Measurements from ENCODE around the gene LOC128125822.
"Not testable (repeated sequence)": the region's sequence is repeated elsewhere in the genome, so short reads cannot be mapped to it uniquely, and the experiment has no call there.

The LOC128125822 gene

DNA sequence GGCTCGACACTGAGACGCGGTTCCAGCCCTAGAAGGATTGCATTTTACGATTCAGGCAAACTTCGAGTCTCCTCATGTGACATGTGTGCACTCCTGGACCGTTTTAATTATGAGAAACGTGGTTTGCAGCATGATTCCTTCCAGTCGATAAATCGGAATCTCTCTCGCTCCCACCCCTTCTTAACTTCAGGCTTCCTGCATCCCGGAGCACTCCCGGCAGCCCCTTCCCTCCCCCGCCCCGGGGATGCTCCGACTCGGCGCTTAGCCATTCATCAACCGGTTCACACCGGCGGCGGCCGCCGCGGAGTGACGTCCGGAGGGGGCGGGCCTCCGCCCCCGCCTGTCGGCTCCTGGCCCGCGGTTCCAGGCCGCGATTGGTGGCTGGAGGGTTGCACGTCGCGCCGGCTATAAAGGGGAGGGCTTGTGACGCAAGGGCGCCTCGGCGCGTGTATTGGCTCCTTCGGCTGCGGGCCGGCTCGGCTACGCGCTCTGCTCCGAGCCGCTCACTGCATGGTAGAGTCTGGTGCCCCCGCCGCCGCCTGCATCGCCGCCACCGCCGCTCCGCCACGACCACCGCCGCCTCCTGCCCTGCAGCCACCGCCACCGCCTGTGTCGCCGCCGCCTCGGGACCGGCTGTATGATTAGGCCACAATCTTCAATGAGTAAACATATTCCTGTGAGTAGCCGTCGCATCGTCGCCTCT is at the start of gene LOC128125822, which contains the start of gene PTP4A1:
Gene LOC128125822 (plus strand): TSS at position 437 of the 703 bp plus-strand sequence.
Gene PTP4A1 (plus strand): TSS at position 437 of the 703 bp plus-strand sequence. CDS start 4,401 bp downstream, outside the sequence.
- peak; percentile 92 to 97 for DNase-seq (ENCODE audit: low read depth in 1 of 2, low spot score in 1 of 2)

DNA sequence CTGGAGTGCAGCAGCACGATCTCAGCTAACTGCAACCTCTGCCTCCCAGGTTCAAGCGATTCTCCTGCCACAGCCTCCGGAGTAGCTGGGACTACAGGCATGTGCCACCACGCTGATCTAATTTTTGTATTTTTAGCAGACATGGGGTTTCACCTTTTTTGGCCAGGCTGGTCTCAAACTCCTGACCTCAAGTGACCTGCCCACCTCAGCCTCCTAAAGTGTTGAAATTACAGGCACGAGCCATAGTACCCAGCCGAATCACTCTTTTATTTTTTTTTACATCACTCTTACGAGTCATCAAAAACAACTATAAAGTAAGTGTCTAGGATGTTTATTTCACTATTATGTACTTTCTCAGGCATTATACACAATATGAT is 49.4 kb upstream of the LOC128125822 start:
- not testable (repeated sequence) for DNase-seq (ENCODE audit: low read depth in 1 of 2, low spot score in 1 of 2)

DNA sequence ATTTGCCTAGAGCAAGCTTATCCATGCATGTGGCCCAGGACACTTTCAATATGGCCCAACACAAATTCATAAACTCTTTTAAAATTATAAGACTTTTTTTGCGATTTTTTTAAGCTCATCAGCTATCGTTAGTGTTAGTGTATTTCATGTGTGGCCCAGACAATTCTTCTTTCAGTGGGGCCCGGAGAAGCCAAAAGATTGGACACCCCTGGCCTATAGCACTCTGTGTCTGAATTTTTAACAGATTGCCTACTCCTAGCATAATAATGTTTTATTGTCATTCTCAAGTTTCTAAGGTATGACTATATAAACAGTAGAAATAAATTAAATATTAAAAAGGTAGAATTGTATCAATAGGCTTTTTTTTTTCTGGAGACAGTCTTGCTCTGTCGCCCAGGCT is 48.6 kb upstream of the LOC128125822 start:
- no peak for DNase-seq (ENCODE audit: low read depth in 1 of 2, low spot score in 1 of 2)

DNA sequence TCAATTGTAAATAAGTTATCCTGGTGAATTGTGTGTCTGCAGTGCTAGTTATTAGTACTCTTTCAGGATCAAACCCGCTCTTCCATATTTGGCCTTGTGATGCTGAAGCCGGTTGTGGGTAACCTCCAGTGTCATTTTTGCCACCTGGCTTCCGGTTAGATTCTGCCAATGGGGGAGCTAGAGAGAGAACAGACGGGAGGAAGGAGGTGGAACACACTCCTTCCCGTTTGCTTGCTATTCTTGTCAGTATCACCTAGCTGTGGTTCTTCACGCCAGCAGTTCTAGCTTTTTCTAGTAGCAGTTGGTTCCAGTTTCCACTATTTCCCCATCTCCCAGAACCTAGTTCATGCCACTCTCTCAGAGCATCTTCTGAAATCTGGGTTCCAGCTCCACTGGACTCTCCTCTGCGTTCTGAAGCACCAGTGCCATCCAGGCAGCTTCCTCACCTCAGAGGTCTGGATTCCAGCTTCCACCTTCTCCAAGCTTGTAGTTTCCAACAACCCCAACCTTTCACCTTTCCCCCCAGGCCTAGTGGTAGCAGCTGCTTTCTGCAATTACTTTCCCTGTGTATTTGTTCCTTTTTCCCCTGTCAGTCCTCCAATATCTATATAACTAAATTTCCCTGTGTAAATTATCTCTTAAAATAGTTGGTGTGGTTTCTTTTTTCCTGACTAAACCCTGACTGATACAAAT is 46.9 kb upstream of the LOC128125822 start:
- DNase-seq (ENCODE audit: low read depth in 1 of 2, low spot score in 1 of 2) = no peak

DNA sequence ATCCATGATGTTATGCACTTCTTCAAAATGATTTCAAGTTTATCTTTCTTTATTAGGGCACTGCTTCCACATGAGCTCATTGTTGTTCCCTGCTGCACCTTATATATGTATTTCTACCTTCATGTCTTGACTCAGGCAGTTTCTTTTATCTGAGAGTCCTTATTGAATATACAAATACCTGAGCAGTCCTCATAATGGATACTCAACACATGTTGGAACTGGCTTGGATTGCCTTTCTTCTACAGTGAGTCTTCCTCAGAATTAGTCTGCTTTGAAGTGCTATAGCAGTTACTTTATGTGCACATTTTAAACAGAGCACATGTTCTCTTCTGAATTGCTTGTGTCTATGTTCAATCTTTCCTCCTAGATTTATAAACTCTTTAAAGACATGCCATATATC is 45.3 kb upstream of the LOC128125822 start:
- no peak for DNase-seq (ENCODE audit: low read depth in 1 of 2, low spot score in 1 of 2)

DNA sequence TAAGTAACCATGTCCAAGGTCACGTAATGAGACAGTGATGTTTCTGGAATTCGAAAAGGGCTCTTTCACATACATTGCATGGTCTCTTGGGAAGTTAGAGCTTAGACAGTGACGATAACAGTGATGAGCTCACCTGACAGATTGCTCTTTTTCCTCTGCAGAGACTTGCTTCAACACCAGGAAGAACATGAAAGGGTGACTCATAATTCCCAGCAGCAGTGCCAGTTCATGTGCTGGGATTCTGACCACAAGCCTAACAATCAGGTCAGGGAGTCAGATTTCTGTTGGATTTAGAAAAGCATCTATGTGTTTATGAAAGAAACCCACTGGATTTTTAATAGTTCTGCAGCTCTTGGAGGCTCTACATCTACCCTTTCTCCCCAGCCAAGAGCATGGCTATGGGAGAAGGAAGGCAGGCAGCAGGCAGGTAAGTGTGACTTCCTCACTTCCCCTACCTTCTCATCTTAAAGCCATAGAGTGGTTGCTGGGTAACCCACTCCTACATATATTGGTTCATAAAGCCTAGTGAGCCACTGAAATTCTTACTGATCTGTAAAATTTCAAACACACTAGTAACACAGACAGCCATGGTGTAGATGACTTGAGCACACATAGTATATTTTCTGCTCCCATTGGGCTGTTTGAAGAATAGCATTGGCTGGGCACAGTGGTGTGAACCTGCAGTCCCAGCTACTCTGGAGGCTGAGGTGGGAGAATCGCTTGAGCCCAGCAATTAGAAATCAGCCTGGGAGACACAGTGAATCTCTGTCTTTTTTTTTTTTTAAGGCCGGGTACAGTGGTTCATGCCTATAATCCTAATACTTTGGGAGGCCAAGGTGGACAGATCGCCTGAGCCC is 44.4 kb upstream of the LOC128125822 start:
- no peak for DNase-seq (ENCODE audit: low read depth in 1 of 2, low spot score in 1 of 2)

DNA sequence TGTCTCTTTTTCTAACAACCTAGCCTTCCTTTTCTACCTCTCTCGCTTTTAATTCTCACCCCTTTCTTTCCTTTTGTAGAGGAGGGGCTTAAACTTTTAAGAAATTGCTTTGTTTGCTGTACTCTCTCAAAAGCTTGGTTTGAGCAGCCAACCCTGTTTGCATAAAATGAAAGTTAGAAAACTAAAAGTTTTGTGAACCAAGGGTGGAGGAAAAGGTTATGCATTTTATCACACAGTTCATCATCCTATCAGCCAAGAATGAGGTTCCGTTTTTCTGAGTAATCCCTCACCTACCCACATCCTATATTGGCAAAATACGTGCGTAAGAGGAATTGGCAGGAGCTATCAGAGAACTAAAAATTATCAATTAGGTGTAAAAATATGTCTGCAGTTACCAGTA is 42.8 kb upstream of the LOC128125822 start:
- no peak for DNase-seq (ENCODE audit: low read depth in 1 of 2, low spot score in 1 of 2)

DNA sequence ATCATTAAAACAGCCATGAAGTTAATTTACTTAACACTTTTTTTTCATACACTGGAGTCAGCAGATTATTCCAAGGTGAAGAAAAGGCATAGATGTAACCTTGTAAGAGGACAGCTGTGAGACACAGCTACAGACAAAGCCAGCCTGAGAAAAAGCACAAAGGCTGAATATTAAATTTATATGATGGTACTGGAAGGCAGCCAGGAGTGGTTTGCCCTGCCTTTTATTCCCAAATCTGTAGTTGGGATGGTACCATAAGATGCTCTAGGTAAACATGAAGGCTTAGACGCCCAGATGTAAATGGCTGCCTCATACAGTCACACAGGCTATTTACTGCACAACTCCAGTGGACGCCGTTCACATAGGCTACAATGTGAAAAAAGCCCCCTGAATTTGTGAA is 42.1 kb upstream of the LOC128125822 start:
- DNase-seq (ENCODE audit: low read depth in 1 of 2, low spot score in 1 of 2) = no peak

DNA sequence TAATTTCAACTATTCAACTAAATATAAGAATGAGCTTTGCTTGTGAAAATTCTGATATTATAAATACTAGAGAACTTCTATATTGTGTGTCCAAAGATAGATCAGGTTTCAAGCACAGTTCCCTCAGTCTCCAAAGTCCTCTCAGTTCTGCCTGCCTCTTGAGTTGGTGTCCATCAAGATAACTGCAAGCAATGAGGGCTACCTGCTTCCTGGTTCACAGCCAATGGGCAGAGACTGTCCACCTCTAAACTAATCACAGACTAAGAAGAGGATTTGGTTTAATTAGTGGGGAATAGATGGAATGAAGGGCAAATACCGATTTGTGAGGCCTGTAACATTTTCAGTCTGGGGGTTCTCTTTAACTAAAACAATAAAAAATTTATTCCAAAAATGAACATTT is 41.3 kb upstream of the LOC128125822 start:
- no peak for DNase-seq (ENCODE audit: low read depth in 1 of 2, low spot score in 1 of 2)

DNA sequence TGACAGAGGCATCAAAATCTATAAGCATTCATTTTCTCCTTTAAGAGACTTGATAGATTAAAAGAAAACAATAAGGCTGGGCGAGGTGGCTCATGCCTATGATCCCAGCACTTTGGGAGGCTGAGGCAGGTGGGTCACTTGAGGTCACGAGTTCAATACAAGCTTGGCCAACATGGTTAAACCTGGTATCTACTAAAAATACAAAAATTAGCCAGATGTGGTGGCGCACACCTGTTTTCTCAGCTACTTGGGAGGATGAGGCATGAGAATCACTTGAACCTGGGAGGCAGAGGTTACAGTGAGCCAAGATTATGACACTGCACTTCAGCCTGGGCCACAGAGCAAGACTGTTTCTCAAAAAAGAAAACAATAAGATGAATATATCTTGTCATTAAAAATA is 39.3 kb upstream of the LOC128125822 start:
- no peak for DNase-seq (ENCODE audit: low read depth in 1 of 2, low spot score in 1 of 2)

DNA sequence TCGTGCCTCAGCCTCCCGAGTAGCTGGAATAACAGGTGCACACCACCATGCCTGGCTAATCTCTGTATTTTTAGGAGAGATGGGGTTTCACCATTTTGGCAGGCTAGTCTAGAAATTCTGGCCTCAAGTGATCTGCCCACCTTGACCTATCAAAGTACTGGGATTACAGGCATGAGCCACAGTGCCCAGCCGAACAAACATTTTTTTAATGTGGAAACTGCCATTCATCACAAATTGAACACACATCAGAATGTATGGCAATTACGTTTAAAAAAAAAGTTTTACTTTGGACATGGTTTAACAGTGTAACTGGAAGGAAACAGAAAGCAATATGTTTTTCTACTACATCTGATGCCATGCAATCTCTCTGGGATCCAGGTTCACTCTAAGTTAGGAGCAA is 38.3 kb upstream of the LOC128125822 start:
- DNase-seq (ENCODE audit: low read depth in 1 of 2, low spot score in 1 of 2) = no peak

DNA sequence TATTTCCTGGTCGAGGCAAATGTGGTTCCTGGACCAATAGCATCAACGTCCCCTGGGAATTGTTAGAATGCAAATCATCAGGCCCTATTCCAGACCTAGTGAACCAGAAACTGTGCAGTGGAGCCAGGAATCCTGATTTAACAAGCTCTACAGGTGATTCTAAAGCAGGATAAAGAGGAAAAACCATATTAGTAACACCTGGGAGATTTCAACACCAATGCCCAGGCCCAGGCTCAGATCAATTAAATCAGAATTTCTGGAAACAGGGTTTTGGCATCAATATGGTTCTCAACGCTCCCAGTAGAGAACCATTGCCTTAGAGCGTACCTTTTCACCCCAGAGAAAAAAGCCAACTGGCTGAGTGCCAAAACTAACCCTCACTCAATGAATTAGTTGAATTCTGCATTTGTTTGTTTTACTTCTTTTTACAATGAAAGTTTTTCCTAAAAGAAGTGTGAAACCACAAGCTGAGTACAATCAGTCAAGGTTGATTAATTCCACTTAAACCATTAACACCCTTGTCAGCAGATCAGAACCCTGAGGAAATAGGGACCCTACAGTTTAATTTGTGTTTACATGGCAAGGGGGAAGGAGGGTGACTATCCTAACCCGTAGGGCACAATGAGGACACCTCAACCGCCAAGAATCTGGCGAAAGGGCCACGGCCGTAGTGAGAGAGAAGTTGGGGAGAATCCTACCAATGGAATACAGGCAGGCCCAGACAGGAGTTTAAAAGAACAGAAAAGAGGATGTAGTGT is 34.9 kb upstream of the LOC128125822 start:
- DNase-seq (ENCODE audit: low read depth in 1 of 2, low spot score in 1 of 2) = no peak

DNA sequence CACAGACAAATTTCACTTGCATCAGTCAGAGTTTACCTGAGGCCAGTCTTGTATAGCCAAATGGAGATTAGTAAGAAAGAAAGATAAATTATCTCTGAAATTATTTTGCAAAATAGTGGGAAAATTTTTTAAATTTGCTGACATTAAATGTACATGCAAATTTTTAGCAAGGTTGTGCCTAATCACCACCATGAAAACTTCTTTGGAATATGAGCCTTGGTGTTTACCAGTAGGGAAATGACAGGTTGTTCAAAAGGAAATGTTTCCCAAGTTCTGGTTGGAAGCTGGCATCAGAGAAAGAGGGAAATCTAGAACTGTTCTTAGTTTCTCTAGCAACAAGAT is 34.4 kb upstream of the LOC128125822 start:
- DNase-seq (ENCODE audit: low read depth in 1 of 2, low spot score in 1 of 2) = no peak

DNA sequence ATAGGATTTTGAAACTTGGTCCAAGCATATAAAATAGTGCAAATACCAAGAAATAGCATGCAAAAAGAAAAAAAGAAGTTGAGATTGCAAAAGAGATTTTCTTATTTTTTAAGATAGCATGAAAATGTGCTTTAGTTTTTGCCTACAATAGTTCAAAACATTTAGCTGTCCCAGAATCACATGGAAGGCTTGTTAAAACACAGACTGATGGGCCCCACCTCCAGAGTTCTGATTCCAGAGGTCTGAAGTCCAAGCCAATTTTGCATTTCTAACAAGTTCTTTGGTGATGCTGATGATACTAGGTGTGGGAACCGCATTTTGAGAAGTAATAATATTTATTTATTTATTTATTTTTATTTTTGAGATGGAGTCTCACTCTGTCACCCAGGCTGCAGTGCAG is 33.7 kb upstream of the LOC128125822 start:
- DNase-seq (ENCODE audit: low read depth in 1 of 2, low spot score in 1 of 2) = no peak

DNA sequence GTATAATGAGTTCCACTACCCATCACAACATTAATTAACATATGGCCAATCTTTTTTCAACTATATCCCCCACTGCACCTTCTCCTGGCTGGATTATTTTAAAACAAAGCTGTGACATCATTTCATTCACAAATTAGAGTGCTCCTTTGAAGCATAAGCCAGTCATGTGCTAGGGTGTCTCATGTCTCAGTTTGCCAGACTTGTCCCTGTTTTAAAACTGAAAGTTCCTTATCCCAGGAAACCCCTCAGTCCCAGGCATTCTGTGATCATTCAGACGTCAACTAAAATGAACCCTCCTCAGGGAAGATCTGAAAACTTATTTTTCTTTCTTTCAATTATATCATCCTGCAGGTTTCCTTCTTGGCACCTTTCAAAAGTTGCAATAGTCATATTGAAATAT is 29.3 kb upstream of the LOC128125822 start:
- DNase-seq (ENCODE audit: low read depth in 1 of 2, low spot score in 1 of 2) = no peak

DNA sequence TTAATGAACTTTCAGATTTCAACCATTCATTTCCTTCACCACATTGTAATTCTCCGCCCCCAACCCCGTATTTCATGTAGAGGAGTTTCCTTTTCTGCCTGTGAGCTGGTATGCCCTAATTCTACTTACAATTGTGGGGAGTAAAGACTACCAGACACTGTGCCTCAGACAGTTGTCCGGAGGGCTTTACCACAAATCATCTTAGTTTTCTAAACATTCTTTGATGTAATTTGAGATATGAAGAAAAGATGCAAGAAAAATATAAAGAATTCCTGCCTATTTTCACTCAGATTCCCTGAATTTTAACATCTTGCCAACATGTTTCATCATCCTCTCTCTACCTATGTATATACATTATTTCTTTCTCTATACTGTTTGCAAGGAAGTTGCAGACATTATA is 28.3 kb upstream of the LOC128125822 start:
- DNase-seq (ENCODE audit: low read depth in 1 of 2, low spot score in 1 of 2) = no peak

DNA sequence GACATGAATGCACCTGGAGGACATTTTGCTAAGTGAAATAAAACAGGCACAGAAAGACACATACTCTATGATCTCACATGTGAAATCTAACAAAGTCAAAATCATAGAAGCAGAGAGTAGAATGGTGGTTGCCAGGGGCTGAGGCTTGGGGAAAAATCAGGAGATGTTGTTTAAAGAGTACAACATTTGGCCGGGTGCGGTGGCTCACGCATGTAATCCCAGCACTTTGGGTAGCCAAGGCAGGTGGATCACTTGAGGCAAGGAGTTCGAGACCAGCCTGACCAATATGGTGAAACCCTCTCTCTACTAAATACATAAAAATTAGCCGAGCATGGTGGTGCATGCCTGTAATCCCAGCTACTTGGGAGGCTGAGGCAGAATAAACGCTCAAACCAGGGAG is 26.0 kb upstream of the LOC128125822 start:
- DNase-seq (ENCODE audit: low read depth in 1 of 2, low spot score in 1 of 2) = no peak

DNA sequence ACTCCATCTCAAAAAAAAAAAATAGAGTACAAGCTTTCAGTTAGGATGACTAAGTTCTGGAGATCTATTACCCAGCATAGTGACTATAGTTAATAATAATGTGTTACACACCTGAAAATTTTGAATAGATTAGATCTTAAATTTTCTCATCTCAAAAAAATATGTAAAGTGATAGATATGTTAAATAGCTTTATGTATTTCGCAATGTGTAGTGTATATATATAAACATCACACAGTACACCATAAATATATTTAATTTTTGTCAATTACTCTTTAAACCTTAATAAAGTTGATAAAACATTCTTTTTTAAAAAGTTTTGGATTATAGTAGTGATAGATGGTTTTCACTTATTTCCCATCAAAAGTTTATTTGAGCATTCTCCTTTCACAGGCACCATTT is 25.6 kb upstream of the LOC128125822 start:
- DNase-seq (ENCODE audit: low read depth in 1 of 2, low spot score in 1 of 2) = no peak

DNA sequence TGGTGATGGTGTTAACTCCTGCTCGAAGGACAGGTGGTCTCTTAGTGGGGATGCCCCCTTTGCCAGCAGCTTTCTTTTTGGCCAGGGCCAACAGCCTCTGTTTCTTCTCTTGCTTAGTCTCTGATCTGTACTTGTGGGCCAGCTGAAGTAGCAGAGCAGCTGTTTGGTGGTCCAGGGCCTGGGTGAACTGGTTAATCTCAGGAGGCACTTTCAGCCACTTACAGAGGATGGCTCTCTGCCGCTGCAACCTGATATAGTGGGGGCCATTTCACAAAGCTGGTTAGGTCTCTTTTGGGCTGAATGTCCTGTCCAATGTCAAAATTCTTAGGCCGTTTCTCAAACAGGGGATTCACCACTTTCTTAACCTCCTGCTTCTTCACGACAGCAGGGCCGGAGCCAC is 23.2 kb upstream of the LOC128125822 start:
- DNase-seq (ENCODE audit: low read depth in 1 of 2, low spot score in 1 of 2) = no peak

DNA sequence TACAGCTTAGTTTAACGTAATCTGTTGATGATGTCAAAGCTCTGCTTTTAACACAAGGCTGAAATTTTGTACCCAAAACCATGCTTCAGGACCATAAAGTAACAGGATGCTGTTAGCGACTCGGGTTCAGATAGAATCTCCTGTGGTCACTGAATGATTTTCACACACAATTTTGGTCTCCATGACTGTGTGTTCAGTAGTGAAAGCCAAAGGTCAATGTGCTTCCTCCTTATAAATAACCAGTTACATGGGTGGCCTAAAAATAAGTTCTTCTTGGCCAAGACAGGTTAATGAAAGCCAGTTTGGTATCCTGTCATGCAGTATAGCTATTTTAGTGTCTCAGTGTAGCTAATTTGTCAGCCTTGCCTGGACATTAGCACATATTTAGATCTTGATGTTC is 19.1 kb upstream of the LOC128125822 start:
- no peak for DNase-seq (ENCODE audit: low read depth in 1 of 2, low spot score in 1 of 2)

DNA sequence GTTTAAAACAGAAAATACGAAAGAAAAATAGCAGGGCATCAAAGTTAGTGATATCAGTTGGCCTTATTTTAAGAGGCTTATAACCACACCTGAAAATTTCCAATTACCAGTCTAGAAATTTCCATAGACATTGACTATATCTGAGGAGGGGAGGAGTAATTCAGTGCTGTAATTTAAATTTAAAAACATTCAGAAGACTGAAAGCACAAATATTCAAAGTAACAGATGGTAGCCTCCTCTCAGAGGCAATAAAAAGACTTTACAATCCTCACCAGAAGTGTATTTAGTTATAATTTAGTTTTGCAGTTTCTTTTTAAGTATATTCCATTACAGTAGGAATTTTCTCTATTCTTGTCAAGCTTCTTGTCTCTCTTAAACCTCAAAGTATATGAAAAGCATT is 18.4 kb upstream of the LOC128125822 start:
- no peak for DNase-seq (ENCODE audit: low read depth in 1 of 2, low spot score in 1 of 2)
